NT2/D1 (cell line): ENCODE measurements around the gene C6orf132.

ENCODE experiments used
- SUZ12 ChIP-seq: IDR thresholded peaks from 2 replicates; pipeline ENCODE4 v1.6.1; 2011; ENCODE audit not compliant: insufficient read length, insufficient read depth; ENCODE audit errors: extremely low read depth
- YY1 ChIP-seq: IDR thresholded peaks from 2 replicates; pipeline ENCODE4 v1.6.1; 2011; ENCODE audit not compliant: insufficient read length, insufficient read depth
- ZNF274 ChIP-seq: IDR thresholded peaks from 2 replicates; pipeline ENCODE4 v1.6.1; 2011; ENCODE audit warnings: mild to moderate bottlenecking, low read depth, low read length

- TF ChIP-seq YY1 (no peak), ZNF274 (no peak), SUZ12 (no peak)
Observed at GRCh38 chr6:42165016-42165415, 22.6 kb upstream of the C6orf132 start.
